Measurements from ENCODE around the gene ARID5B.

ARID5B gene

GRCh38 chr10:62082729-62083411, 181.4 kb downstream of the ARID5B start:
- peak; percentile 61 for DNase-seq

DNA sequence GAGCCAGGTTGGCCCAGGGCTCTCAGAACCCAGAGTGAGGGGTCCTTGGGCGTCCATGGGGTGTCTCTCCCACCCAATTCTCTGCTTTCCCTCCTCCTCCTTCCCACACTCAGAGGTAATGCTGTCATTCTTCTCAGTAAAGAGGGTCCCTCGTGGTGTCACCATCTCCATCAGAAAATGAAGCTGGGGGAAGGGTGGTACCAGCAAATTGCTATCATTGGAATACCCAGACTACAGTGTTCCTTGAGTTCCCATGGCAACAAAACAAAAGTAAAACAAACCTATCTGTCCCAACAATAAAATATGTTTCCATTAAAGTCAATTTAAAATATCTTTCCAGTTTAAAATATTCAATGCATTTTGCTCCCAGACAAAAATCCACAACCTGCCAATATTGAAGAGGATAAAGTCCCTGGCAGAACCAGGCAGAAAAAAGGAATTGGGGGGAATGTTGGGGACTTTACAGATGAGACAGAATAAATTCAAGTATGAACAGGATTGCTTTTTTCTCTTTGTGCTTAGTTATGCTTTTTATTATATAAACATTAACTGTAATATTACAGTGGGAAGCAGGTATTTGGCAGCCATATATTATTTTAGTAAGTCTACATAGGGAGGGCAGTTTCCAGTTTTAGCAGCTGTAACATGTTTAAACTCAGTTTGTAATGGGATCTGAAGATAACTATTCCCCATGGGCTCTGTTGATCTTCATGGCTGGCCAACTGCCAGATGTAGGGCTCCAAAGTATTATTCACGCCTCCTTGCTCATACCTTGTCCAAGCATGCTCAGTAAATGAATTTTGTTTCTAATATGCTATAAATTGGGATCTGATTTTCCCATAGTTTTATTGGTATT, 182.1 kb downstream of the ARID5B start:
- peak; percentile 72 for DNase-seq

DNA sequence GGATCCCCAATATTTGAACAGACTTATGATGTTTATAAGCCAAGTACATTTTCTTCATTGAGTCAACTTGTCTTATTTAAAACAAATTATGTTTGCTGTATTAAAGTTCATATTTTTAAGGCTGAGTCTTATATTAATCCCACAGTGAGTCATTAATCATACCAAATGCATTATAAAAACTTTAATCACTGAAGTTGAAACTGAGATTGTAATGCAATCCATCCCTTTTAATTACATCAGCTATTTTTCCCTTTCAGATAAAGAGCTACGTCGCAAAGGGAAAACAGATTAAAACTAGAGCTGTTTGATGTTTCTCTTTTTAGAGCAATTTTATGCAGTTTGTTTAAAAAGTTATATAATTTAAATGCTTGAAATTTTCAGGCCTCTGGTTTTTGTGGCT, 183.0 kb downstream of the ARID5B start:
- no peak for DNase-seq

- DNase-seq: no peak
Measured at GRCh38 chr10:62085404-62085803, 183.9 kb downstream of the ARID5B start.

- DNase-seq: no peak
Measured at GRCh38 chr10:62085821-62086220, 184.3 kb downstream of the ARID5B start.

DNA sequence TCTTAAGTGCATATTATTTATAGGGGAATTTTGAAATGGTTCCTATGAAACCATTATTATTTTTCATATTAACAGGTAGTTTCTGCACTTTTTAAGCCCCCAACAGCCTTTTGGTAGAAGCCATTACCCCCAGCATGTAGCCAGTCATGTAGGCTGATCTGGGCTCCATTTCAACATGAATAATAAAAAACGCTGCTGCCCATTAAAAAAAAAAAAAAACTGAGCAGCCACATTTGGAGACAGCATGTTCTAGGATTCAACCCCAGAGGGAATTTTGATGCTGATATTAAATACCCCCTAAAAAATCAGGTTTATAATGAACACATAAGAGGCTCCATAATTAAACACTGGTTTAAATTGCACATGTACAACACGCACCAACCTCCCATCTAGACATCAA, 185.8 kb downstream of the ARID5B start:
- no peak for DNase-seq

- no peak for DNase-seq
Measured at GRCh38 chr10:62088786-62089185, 187.3 kb downstream of the ARID5B start.

DNA sequence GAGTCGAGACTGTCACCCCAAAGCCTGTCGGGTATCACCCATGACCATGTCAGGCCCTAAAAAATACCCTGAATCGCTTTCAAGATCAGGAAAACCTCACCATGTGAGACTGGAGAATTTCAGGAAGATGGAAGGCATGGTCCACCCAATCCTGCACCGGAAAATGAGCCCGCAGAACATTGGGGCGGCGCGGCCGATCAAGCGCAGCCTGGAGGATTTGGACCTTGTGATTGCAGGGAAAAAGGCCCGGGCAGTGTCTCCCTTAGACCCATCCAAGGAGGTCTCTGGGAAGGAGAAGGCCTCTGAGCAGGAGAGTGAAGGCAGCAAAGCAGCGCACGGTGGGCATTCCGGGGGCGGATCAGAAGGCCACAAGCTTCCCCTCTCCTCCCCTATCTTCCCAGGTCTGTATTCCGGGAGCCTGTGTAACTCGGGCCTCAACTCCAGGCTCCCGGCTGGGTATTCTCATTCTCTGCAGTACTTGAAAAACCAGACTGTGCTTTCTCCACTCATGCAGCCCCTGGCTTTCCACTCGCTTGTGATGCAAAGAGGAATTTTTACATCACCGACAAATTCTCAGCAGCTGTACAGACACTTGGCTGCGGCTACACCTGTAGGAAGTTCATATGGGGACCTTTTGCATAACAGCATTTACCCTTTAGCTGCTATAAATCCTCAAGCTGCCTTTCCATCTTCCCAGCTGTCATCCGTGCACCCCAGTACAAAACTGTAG, 191.0 kb downstream of the ARID5B start:
- DNase-seq: no peak

- no peak for DNase-seq
Measured at GRCh38 chr10:62093863-62094291, 192.4 kb downstream of the ARID5B start.

GRCh38 chr10:62095181-62096122, 194.0 kb downstream of the ARID5B start:
- DNase-seq: no peak

GRCh38 chr10:62096256-62096933, 194.9 kb downstream of the ARID5B start:
- no peak for DNase-seq

DNA sequence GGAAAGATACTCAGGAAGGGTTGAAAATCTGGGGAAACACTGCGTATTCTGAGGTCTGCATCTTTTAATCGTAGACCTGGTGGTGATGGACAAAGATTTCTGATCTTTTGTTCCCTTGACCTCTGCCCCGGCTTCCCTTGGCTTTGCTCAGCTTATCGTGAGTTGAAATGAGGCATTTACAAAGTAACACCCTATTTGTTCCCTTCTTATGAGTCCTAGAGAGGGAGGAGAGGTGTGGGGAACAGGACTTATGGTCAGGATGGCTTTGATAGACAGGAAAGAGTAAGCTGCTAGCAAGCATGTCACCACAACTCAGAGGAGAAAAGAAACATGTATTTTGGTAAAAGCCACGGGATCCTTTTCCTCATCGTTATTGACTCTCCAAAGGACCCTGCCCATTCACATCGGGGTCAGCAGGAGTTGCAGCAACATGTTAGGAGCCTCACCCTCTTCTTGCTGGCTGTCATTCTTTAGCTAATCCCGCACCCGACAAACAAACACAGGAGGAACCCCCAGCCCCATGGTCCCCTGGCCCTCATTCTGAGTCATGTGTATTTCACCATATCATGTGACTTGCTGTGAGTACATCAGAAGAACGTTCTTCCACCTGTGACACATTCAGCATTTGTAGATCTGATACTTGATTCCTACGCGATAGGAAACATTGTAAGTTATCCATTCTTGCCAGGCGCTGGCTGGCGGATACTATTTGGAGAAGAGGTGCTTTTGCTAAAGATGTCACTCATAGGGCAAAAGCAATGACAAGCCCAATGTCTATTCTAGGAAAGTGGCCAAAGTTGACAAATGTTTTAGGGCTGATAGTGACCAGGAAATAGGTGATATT, 197.0 kb downstream of the ARID5B start:
- DNase-seq: no peak

- DNase-seq: no peak
Measured at GRCh38 chr10:62099299-62099698, 197.8 kb downstream of the ARID5B start.

DNA sequence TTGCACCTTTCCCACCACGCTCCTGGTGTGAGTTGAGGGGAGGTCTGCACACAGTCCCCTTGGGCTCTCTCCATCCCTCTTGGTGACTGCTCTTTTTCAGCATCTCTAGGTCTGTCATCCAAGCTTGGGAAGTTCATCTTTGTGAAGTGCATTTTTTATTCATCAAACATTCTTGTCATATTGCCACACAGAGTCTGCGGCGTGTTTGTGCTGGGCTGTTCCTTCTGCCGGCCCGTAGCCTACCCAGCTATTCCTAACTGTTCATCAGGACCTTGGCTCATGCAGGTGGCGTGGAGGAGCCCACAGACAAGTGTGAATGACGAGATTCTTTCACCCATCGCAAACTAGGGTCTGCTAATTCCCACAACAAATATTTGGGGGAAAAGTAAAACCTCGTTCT, 202.4 kb downstream of the ARID5B start:
- DNase-seq: no peak

- no peak for DNase-seq
Measured at GRCh38 chr10:62106929-62107519, 205.5 kb downstream of the ARID5B start.

- no peak for DNase-seq
Measured at GRCh38 chr10:62108759-62109586, 207.5 kb downstream of the ARID5B start.

DNA sequence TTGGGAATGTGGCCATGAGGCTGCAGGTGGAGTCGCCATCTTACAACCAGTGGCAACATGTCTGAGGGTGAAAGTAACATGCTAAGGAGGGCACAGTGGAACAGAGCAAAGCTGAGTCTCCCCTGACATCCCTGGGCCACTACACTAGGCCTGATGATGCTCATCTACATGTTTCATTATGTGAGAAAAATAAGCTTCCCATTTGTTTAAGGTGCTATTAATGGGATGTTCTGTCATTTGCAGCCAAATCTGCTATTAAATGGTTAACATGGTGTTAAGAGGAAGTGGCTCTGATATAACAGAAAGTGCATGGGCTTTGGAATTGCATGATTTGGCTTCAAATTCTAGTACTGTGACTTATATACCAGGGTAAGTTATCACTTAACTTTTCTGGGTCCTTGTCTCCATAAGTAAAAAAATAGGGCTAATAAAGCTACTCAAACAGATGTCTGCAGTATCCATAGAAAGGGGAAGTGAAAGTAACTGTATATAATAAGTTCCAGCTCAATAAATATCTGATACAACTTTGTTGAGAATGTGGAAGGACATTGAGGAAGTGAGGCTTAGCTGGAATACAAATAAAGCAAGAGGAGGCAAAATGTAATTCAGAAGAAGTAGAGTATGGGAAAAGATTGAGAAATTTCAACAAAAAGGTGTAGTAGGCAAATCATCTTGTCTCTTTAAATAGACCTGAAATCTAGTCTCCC, 208.2 kb downstream of the ARID5B start:
- no peak for DNase-seq

GRCh38 chr10:62112300-62112699, 210.8 kb downstream of the ARID5B start:
- DNase-seq: no peak

GRCh38 chr10:62112963-62113362, 211.5 kb downstream of the ARID5B start:
- DNase-seq: no peak

Data from right hindlimb (tissue), 1 donor.